Body of pancreas (tissue), 4 donors: Measurements from ENCODE around the gene HMCN1. TPM values are rescaled to one million over a fixed set of nuclear protein-coding genes. Genes with fewer than 3 reads are reported as not detected.

Source experiments
- ATAC-seq: fragments of 150-250 bp; one replicate; pipeline ENCODE4 v1.9.1; 2016
- DNase-seq, 4 donors: peaks; one replicate each; pipeline ENCODE4 v3.0.0-alpha.2; 2019
- H3K27ac ChIP-seq, 4 donors: fragments of 200-600 bp; sonication (generic); 1 replicate in 3 of 4; 2 replicates in 1 of 4; pipeline versions ENCODE4 v1.5.1 to v1.6.1; 2016 to 2019; ENCODE audit warnings: mild to moderate bottlenecking in 1 of 4, mixed read lengths in 1 of 4, moderate library complexity in 1 of 4
- H3K27me3 ChIP-seq, 2 donors: fragments of 200-600 bp; sonication (generic); one replicate each; pipeline ENCODE4 v1.6.0; 2016; ENCODE audit warnings: mild to moderate bottlenecking in 1 of 2
- H3K36me3 ChIP-seq, 2 donors: fragments of 200-600 bp; sonication (generic); replicated peaks in 1 of 2; 2 replicates each; pipeline ENCODE4 v1.5.1; 2016; ENCODE audit warnings: low read depth in 2 of 2; ENCODE audit not compliant: insufficient read depth in 1 of 2
- H3K4me1 ChIP-seq: fragments of 200-600 bp; sonication (generic); one replicate; pipeline ENCODE4 v1.6.0; 2016
- H3K4me3 ChIP-seq, 2 donors: fragments of 200-600 bp; sonication (generic); 1 replicate in 1 of 2; 2 replicates in 1 of 2; pipeline ENCODE4 v1.5.1; 2016 to 2019
- H3K9me3 ChIP-seq, 3 donors: fragments of 200-600 bp; sonication (generic); 1 replicate in 2 of 3; 2 replicates in 1 of 3; pipeline ENCODE4 v1.5.1; 2016
- CTCF ChIP-seq, 7 experiments: fragments of 450-650 bp in 4 of 7; fragments of 200-600 bp in 3 of 7; sonication (generic) in 3 of 7; IDR thresholded peaks; one replicate each; pipeline ENCODE4 v1.5.1; 2016 to 2019; ENCODE audit warnings: antibody characterized with exemption in 7 of 7
- POLR2A ChIP-seq, 3 donors: fragments of 450-650 bp; IDR thresholded peaks; one replicate each; pipeline ENCODE4 v1.6.1; 2016; ENCODE audit warnings: antibody characterized with exemption in 3 of 3, mild to moderate bottlenecking in 2 of 3
- WGBS, 2 donors: methylation state at CpG; one replicate each; pipeline ENCODE4 v1.1.5; 2017; 5-methylcytosine and 5-hydroxymethylcytosine counted together
- intact Hi-C: fragments of 100-400 bp; cut with DNase I; formaldehyde crosslinking; loops from one replicate; pipeline ENCODE4 v1.15.1; 2023
- total RNA-seq, 2 donors: library from RNA; depleted of rRNA; stranded (reverse); fragments of >200 nt; gene quantifications; one replicate each; pipeline ENCODE4 v1.1.0, GENCODE V29; 2016

The HMCN1 gene
- total RNA-seq, 2 donors from 2014 or later: 2.1 to 2.3 TPM

GRCh38 chr1:185816460-185816859 lies 82.3 kb downstream of the HMCN1 start:
- DNase-seq (no peak), ATAC-seq (no peak)
- Histone ChIP-seq H3K27me3 (no peaks in the 10 kb centered on the region), H3K4me1 (no peaks in the 10 kb centered on the region), H3K9me3 (no peaks in the 10 kb centered on the region), H3K27ac (no peak overlapping the region), H3K4me3 (no peak overlapping the region), H3K36me3 (no peaks in the 10 kb centered on the region)
- WGBS, 2 donors: 23 to 43% methylated on average over 1 of the region's 1 CpG
- no peak for TF ChIP-seq CTCF (IDR thresholded peaks at IDR 0.05)
- TF ChIP-seq POLR2A (IDR thresholded peaks at IDR 0.05): no peak
- intact Hi-C loops: loop anchor here (10.0 kb wide), 1 partner anchor 408 kb away; no protein-coding TSS in a partner anchor

GRCh38 chr1:185819798-185820197 lies 85.6 kb downstream of the HMCN1 start:
- TF ChIP-seq CTCF (IDR thresholded peaks at IDR 0.05) (no peak), POLR2A (IDR thresholded peaks at IDR 0.05) (no peak)
- no peak for ATAC-seq
- Histone ChIP-seq H3K27ac (no peak overlapping the region), H3K9me3 (no peaks in the 10 kb centered on the region), H3K27me3 (no peaks in the 10 kb centered on the region), H3K36me3 (no peaks in the 10 kb centered on the region), H3K4me1 (no peaks in the 10 kb centered on the region), H3K4me3 (no peak overlapping the region)
- intact Hi-C loops: loop anchor here (10.0 kb wide), 1 partner anchor 405 kb away; no protein-coding TSS in a partner anchor
- no peak for DNase-seq

GRCh38 chr1:185821612-185822385 lies 87.6 kb downstream of the HMCN1 start:
- intact Hi-C loops: no loop called here
- Histone ChIP-seq H3K4me3 (no peak overlapping the region), H3K4me1 (no peaks in the 10 kb centered on the region), H3K27me3 (no peaks in the 10 kb centered on the region), H3K27ac (no peak overlapping the region), H3K36me3 (no peaks in the 10 kb centered on the region), H3K9me3 (no peaks in the 10 kb centered on the region)
- DNase-seq: no peak
- WGBS, 2 donors: 83 to 95% methylated on average over 3 of the region's 3 CpGs
- ATAC-seq: no peak
- TF ChIP-seq POLR2A (IDR thresholded peaks at IDR 0.05) (no peak), CTCF (IDR thresholded peaks at IDR 0.05) (no peak)

DNA sequence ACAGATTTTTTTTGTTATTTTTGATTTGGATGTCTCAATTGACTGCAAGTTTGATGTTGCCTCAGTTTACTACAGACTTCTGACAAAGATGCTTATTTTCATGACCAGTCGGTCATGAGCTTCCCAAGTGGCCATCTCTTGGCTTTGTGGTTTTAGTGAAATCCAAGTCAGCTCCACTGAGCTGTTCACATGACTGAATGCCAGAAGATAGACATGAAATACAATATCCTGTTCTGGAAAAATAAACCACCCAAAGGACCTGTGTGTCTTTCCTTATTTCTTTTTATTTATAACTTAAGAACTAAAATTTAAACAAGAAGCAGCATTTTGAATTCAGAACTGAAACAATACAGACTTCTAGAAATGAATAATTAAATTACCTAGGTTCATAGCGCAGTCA lies 89.3 kb downstream of the HMCN1 start:
- ATAC-seq (no peak), DNase-seq (no peak)
- Histone ChIP-seq H3K4me3 (no peak overlapping the region), H3K27me3 (no peaks in the 10 kb centered on the region), H3K27ac (no peak overlapping the region), H3K9me3 (no peaks in the 10 kb centered on the region), H3K36me3 (no peaks in the 10 kb centered on the region), H3K4me1 (no peaks in the 10 kb centered on the region)
- TF ChIP-seq CTCF (IDR thresholded peaks at IDR 0.05) (no peak), POLR2A (IDR thresholded peaks at IDR 0.05) (no peak)
- 84 to 87% methylated on average over 2 of the region's 2 CpGs for WGBS, 2 donors
- intact Hi-C loops: no loop called here

- DNase-seq: no peak
- Histone ChIP-seq H3K9me3 (no peaks in the 10 kb centered on the region), H3K4me3 (no peak overlapping the region), H3K4me1 (no peaks in the 10 kb centered on the region), H3K27me3 (no peaks in the 10 kb centered on the region), H3K36me3 (no peaks in the 10 kb centered on the region), H3K27ac (no peak overlapping the region)
- 34 to 53% methylated on average over 1 of the region's 1 CpG for WGBS, 2 donors
- TF ChIP-seq POLR2A (IDR thresholded peaks at IDR 0.05) (no peak), CTCF (IDR thresholded peaks at IDR 0.05) (no peak)
- ATAC-seq: no peak
- intact Hi-C loops: no loop called here
Observed at GRCh38 chr1:185824106-185824505, 89.9 kb downstream of the HMCN1 start.
